IPS-NIHi11 (cell line): Measurements from ENCODE around the gene GPC5.
A peak's percentile ranks its signal among the peaks of the same experiment; 100 is the strongest.

Experiments
- DNase-seq: peaks from one replicate; pipeline ENCODE4 v3.0.0; 2012; ENCODE audit warnings: mixed read lengths, low spot score

GPC5 gene

DNA sequence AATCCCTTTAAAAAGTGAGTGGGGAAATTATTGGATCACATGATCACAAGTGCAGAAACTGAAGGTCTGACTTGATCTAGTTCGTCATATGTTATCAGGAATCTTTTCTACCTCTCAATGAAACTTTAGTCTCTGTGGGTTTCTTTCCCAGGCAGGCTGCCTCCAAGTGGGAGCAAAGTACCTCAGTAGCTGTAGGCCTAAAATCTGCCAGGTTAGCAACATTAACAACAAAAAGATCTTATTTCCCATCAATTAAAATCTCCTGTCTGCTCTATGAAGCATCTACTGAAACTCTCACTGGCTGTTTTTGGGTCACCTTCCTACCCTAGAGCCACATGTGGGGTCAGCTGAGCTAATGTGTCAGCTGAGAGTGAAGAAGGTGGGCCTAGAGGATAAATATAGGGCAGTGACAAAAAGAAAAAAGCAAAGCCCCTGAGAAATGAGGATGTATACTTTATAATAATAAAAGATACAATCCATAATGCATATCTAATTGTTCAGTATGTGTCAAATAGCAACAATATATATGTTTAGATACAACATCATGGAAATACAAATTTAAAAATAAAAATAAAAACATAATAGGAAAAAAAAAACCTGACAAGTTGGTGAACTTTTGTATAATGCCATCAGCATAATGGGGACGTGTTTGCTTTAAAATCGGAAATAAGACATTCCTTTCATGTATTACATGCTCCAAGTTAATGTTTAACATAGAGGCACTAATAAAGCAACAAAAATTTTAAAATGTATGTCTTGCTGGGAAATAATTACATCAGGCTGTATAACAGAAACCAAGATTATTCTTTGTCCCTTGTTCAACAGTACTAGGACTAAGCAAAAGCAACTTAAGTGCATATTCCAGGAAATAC lies 141.1 kb downstream of the GPC5 start:
- no peak for DNase-seq

- DNase-seq: no peak
These were observed 141.8 kb downstream of the GPC5 start for GRCh38 chr13:91540158-91540736.

- DNase-seq: peak; percentile 35
These were observed 146.3 kb downstream of the GPC5 start for GRCh38 chr13:91544723-91545122.

- no peak for DNase-seq
These were observed 148.5 kb downstream of the GPC5 start for GRCh38 chr13:91546900-91547299.

DNA sequence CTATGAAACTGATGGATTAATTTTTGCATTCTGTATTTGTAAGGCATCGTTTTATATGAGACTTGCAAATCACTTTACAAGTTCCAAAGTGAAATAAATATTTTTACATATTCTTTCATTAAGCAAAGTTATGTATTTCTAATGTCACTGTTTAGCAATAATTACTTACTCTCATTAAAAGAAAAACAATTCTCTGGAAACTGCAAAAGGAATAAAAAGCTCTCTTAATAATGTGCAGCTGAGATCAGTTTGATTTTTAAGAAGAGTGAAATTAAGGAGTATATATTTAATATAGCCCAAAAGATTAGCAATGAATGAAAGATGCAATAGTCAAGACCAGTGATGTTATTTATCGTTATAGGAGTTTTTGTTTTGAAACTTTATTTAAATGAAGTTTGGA lies 155.2 kb downstream of the GPC5 start:
- DNase-seq: no peak

GRCh38 chr13:91554101-91554500 lies 155.7 kb downstream of the GPC5 start:
- DNase-seq: no peak

DNA sequence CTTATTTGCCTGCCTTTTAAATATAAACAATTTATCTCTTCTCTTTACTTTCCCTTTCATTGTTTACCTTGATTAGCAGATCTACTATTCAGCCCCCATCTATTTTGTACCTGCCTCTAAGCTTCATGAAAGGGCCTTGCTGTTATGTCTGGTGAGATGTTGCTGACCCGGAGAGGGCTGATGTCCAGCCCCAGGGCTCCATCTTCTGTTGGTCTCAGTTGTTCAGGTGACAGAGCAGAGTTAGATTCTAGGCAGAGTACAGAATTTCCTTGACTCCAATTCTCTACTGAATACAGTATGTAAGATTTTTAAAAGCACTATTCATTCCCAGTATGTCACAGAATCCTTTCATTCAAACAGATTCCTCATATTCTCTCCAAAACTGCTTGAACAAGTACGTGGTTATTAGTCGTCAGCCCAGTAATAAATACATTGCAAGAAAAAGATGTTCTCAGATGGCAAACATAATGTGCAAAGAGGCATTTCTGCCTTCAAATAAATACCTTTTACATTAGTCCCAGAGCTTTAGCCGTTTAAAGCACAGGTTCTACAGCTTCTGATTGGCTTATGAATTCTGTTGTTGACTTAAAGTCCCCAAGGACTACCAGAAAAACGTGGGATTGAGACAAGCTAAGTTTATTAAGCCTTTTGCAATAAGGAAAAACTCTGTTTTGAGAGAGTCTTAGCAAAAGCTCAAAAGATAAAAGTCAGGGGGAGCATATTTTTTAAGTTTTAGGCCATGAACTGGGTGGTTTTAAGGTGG lies 159.1 kb downstream of the GPC5 start:
- no peak for DNase-seq

DNA sequence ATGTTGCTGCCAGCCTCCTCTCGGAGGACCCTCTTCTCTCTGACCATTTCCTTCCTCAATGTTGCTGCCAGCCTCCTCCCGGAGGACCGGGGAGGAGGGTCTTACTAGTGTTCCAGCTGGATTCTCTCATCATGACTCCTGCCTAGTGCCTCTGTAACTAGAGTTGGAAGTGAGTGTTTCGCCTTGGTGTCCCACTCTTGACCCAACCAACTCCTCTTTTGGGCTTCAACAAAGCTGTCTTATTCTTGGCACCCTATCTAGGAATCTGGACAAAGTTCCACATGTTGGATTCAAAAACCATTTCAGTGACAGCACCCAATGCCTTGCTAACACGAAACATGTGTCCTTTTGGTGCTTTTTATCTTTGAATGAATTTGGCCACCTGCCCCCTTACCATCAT lies 165.4 kb downstream of the GPC5 start:
- no peak for DNase-seq

- no peak for DNase-seq
These were observed 166.0 kb downstream of the GPC5 start for GRCh38 chr13:91564396-91564795.

GRCh38 chr13:91565296-91565695 lies 166.9 kb downstream of the GPC5 start:
- no peak for DNase-seq

GRCh38 chr13:91567485-91568207 lies 169.2 kb downstream of the GPC5 start:
- DNase-seq: no peak

DNA sequence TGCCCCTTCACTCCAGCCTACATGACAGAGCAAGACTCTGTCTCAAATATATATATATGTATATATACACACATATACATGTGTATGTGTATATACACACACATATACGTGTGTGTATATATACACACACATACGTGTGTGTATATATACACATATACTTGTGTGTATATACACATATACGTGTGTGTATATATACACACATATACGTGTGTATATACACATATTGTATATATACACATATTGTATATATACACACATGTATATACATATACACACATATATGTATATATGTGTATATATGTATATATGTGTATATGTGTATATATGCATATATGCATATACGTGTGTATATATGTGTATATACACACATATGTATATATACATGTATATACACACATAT lies 173.3 kb downstream of the GPC5 start:
- DNase-seq: no peak

DNA sequence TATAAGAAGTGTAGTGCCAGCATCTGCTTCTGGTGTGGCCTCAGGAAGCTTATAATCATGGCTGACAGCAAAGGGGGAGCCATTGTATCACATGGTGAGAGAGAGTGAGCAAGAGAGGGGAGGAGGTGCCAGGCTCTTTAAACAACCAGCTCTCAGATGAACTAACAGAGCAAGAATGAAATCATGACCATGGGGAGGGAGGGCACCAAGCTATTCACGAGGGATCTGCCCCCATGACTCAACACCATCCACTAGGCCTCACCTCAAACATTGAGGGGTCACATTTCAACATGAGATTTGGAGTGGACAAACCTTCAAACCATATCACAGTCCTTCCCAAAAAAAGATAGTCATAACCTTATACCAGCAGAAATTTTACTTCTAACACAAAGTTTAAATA lies 174.0 kb downstream of the GPC5 start:
- DNase-seq: no peak

DNA sequence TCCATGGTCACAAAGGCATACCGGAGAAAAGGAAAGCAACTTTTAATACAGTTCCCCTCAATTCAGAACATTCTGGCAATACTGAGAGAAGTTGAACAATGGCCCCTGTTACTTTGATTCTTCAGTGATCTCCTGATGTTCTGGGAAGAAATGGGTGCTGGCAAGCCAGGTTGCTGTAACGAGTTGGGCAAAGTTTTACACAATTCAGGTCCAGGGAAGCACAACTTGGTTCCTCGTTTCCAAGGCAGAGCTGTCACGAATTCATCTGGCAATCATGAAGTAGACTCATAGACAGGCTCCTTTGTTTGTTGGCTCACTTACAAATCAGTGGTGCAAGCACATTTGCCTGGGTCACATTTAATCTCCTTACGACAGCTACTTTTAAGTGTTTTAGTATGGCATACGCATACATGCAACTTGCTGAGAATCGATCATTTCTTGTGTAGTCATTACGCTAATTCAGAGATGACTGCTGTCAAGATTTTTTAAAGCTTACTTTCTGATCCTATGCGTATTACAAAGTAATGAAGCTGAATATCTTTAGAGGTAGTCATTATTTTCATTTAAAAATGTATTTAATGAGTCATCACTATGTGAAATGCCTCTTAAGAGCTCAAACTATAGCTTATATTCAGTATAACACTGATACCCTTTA lies 174.7 kb downstream of the GPC5 start:
- no peak for DNase-seq

- no peak for DNase-seq
These were observed 176.3 kb downstream of the GPC5 start for GRCh38 chr13:91574766-91575165.

DNA sequence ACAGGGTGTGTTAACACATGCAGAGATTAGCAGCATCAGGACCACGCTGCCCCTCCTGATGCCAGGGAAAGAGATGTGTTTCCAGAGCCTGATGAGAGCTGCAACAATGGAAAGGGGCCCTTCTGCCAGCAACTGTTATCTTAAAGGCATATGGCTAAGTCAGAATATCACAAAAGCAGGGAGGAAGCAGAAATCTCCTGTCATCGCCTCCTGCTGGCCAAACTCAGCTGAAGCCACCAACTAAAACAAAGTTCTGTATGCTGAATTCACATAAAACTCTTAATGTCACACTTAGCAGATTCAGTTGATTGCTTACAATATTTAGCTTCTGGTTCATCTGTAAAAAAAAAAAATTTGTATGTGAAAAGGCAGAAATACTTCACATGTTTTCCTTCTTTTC lies 178.2 kb downstream of the GPC5 start:
- peak; percentile 59 for DNase-seq

DNA sequence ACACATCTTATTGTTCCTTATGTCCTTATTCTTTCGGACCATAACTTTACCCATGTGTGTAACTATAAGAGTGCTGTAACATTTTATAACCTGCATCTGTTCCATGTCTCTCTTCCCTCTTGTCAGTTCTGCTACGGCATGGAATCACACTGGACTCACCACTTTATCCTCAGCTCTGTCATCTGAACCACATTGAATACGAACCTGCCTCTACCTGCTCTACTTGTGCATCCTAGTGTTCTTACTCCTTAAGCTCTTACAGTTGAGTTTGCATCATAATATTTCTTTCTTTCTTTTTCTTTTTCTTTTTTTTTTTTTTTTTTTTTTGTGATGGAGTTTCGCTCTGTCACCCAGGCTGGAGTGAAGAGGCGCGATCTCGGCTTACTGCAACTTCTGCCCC lies 180.9 kb downstream of the GPC5 start:
- DNase-seq: no peak

GRCh38 chr13:91580749-91581148 lies 182.3 kb downstream of the GPC5 start:
- no peak for DNase-seq

- DNase-seq: no peak
These were observed 188.2 kb downstream of the GPC5 start for GRCh38 chr13:91586609-91587008.

DNA sequence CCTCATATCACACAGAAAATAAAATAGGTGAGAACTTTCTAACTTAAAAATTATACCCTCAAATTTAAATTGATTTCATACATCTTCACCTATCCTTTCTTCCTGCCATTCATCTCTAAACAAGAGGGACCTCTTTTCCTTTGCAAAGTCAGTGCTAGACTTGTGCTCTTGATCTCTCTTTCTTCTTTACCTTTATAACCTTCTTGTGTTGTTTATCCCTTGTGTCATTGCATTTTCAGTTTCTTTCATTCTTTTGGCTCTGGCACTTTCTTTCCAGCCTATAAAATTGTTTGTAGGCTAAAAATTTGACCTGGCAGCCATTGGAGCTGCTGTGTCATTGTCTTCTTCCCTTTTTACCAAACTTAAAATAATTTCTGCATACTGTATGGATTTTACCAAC lies 190.1 kb downstream of the GPC5 start:
- no peak for DNase-seq

DNA sequence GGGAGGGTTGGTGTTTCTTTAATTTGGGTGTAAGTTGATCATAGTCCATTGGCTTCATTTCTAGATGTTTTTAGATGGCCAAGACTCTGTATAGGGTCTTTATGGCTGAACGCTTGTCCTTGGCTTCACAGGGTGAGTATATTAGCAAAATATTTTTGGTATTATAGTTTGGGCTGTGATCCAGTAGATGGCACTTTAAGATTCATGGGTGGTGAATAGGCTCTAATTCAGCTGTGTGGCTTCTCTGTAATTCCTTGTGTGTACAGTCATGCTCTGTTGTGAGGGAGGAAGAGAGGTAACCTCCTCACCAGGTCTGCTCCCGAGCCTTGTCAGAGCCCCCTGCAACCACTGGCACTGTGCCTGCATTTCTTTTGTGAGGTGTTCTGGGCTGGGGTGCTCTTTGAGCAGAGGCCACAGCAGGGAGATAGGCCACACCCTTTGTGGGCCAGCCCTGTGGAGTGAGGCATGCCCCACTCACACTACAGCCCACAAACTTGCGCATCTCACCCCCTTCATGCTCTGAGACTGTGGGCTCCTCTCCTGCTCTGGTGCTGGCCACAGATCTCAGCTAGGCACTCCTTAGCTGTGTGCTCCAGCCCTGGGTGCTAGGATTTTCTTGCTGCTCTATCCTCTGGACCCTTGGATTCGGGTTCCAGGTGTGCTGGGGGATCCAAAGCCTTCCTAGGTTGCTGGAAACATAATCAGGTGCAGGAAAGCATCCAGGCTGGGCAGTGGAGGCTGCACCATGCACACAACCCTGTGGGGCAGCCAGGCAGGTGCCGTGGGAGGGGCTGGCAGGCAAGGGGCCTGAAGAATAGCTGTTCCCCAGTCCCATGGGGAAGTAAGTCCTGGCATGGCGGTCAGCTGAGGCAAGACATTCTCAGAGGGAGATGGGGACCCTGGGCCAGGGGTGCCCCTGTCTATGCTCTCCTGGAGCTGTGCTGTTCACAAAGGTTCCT lies 193.9 kb downstream of the GPC5 start:
- DNase-seq: no peak
